LNCAP (cell line): ENCODE results near the gene PRPF31.
A peak's percentile ranks its signal among the peaks of the same experiment; 100 is the strongest.

Experiments
- TF ChIP-seq, protein P1 (sequence below): fragments of 450-650 bp; IDR thresholded peaks from 2 replicates; pipeline ENCODE4 v1.5.1; 2017; ENCODE audit warnings: mild to moderate bottlenecking

PRPF31 gene

GRCh38 chr19:54164369-54165068, 49.0 kb downstream of the PRPF31 start:
- TF ChIP-seq, protein P1, sequence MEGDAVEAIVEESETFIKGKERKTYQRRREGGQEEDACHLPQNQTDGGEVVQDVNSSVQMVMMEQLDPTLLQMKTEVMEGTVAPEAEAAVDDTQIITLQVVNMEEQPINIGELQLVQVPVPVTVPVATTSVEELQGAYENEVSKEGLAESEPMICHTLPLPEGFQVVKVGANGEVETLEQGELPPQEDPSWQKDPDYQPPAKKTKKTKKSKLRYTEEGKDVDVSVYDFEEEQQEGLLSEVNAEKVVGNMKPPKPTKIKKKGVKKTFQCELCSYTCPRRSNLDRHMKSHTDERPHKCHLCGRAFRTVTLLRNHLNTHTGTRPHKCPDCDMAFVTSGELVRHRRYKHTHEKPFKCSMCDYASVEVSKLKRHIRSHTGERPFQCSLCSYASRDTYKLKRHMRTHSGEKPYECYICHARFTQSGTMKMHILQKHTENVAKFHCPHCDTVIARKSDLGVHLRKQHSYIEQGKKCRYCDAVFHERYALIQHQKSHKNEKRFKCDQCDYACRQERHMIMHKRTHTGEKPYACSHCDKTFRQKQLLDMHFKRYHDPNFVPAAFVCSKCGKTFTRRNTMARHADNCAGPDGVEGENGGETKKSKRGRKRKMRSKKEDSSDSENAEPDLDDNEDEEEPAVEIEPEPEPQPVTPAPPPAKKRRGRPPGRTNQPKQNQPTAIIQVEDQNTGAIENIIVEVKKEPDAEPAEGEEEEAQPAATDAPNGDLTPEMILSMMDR, result no peak

GRCh38 chr19:54165222-54165621, 49.7 kb downstream of the PRPF31 start:
- TF ChIP-seq, protein P1, result no peak

- TF ChIP-seq, protein P1, result peak; percentile 91
These were observed 52.8 kb downstream of the PRPF31 start for GRCh38 chr19:54168174-54168917.

- TF ChIP-seq, protein P1, result no peak
These were observed 53.7 kb downstream of the PRPF31 start for GRCh38 chr19:54169149-54169740.

GRCh38 chr19:54172471-54173358, 57.2 kb downstream of the PRPF31 start, which contains the start of gene TMC4:
Gene TMC4 (minus strand): TSS chr19:54173160. CDS start chr19:54173117, 43 bp downstream.
- TF ChIP-seq, protein P1, result peak; percentile 38; the same call in 1 of the 2 replicates

DNA sequence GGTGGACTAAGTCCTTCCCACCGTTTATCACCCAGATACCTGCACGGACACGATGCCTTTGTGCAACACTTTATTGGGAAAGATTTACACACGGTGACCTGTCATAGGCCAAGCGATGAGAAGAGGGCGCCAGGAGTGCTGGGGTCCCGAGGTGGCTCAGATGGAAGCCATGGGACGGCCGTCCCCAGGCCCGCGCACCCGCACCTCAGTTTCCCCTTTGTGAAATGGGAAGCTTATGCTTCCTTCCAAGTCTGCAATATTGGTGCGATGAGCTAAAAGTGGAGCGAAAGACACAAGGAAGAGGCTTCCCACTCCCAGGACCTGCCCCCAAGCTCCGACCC, 57.8 kb downstream of the PRPF31 start:
- TF ChIP-seq, protein P1, result no peak
